GM23248 (cell line): Measurements from ENCODE around the gene HIC1.

Experiments used
- EZH2 ChIP-seq: fragments of 200-600 bp; sonication (generic); IDR thresholded peaks from 2 replicates; pipeline ENCODE4 v1.6.1; 2018; ENCODE audit warnings: antibody characterized with exemption, mild to moderate bottlenecking; ENCODE audit not compliant: insufficient read depth, poor library complexity, severe bottlenecking
- EZH2phosphoT487 ChIP-seq: fragments of 200-600 bp; sonication (generic); IDR thresholded peaks from 2 replicates; pipeline ENCODE4 v1.6.1; 2018; ENCODE audit warnings: antibody characterized with exemption, moderate library complexity, mild to moderate bottlenecking, low read depth; ENCODE audit not compliant: insufficient read depth

- no peak for TF ChIP-seq EZH2
- no peak for TF ChIP-seq EZH2phosphoT487
These were observed 13.9 kb upstream of the HIC1 start for GRCh38 chr17:2040942-2041560.
